NCI-H2081 (cell line): ENCODE data around the gene BPIFB1.

Experiments used
- DNase-seq, 2 experiments: peaks; one replicate each; lab custom pipeline; 2025; lab: John Stamatoyannopoulos, UW

Gene BPIFB1

DNA sequence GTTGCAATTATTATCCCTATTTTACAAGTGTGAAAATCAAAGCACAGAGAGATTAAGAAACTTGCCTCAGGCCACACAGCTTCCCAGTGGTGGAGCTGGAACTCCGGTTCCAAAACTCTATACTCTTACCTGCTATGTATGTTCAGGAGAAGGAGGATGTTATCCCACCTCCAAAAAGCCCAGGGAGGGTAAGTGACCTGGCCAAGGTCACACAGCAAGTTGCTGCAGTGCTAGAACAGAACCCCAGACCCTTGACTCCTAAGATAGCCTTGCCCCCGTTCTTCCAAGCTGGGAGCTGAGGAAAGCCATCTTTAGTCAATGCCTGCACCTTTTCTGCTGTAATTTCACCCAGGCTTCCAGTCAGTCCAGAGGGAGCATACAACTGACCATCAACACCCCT, 42.3 kb downstream of the BPIFB1 start:
- no peak for DNase-seq

DNA sequence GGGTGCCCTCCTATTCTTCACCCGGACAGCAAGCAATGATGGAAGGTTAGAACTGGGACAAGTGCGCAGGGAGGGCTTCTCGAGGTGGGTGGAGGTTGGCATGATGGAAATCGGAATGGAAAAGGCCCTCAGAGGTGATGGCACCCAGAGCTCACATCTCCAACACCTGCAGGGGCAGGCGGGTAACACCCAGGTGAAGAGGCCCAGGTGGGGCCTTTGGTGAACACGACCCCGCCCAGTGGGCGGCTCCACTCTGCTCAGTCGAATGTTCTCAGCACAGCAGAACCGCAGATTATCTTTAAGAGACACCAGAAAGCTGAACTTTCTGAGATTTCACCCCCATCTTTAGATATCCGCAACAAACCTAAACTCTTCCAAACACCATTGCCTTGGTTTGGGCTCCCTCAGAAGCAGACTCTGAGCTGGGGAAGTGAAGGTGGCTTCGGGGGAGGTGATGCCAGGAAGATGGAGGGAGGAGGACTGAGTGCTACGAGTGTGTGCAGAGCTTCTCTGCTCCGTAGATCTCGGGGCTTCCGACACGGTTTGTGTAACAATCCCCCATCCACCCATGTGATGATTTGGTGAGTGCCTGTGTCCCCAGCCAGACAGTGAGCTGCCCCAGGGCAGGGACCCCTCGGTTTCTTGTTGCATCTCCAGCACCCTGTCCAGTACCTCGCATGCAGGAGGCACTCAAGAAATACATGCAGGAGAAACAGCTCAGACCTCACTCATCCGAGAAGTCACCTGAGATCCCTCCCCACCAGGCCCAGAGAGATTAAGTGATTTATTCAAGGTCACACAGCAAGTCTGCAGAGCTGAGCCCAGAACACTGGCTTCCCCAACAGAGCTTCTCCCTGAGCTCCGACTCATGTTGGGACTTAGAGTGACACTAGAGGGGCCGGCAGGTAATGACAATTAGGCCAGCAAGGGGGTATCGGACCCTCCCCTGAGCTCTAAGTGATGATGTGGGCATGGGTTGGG, 45.4 kb downstream of the BPIFB1 start:
- DNase-seq, result no peak

DNA sequence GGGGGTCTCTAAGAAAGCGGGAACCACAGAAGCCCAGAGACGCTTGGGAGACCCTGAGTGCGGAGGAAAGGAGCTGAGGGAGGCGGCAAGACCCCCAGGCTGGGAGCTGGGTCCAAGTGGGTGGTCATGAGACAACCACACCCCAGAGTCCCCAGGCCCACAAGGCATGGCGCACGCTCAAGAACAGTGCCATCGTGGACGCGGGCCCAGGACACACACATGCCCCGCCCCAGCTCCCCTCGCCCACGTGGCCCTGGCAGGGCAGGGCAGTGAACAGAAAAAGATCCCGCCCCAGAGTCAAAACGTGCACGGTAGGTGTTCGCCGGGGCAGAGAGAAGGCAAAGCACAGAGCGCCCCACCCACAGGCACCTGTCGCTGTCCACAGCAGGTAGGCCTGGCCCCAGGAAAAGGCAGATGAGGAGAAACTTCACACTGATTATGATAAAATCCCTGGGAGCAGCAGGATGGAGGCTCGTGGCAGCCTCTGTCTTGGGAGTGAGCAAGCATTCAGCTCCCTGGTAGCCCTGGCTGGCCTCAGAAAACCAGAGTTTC, 50.0 kb downstream of the BPIFB1 start:
- DNase-seq, result no peak

DNA sequence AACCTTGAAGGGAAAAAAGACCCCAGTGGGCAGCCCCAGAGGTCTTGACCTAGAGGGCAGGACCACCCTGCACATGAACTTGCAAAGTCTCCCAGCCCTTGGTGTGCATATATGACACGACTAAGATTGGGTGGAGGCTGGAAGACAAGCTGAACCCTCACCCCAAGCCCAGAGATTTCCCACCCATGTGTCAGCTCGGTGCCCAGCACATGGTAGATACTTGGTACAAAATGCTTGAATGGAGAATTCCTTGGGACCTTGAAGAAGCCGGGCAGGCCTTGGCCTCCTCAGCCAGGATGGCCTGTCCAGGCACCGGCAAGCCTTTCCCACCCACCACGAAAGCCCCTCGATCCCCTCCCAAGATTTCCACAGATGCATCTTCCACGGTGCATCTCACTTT, 50.6 kb downstream of the BPIFB1 start:
- no peak for DNase-seq

DNA sequence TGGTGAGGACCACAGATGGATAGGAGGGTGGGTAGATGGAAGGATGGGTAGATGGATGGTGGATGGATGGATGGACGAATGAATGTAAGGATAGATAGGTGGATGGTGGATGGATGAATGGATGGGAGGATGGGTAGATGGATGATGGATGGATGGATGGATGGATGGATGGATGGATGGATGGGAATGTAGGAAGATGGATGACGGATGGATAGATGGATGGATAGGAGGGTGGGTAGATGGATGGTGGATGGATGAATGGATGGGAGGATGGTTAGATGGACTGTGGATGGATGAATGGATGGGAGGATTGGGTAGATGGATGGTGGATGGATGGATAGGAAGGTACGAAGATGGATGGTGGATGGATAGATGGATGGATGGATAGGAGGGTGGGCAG, 51.1 kb downstream of the BPIFB1 start:
- no peak for DNase-seq

DNA sequence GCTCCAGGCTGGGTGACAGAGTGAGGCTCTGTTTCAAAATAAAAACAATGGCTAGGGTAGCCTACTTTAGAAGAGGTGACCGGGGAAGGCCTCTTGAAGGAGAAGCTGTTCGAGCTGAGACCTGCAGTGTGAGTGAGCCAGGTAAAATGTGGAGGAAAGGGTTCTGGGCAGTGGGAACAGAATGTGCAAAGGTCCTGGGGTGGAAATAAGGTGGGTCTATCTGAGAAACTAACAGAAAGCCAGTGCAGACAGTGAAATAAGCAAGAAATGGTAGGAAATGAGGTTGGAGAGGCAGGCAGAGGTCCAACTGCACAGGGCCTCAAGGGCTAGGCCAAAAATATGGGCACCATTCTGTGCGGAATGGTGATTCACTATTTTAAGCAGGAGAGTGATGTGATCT, 53.4 kb downstream of the BPIFB1 start:
- DNase-seq, result no peak

DNA sequence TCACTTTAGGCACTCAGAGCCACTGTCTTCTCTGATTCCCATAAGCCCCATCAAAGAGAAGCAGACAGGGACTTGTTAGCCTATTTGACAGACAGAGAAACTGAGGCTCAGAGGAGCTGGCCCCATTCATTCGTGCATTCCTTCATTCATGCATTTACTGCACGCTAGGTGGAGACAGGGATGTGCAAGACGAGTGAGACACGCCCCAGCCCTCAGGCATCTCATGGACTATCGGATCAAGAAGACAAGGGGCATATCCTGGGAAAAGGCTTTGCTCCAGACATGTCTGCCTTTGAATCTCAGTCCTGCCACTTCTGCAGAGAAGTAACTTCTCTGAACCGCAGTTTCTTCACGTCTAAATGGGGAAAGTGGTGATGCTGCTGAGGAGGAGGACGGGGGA, 54.1 kb downstream of the BPIFB1 start:
- DNase-seq, result no peak

DNA sequence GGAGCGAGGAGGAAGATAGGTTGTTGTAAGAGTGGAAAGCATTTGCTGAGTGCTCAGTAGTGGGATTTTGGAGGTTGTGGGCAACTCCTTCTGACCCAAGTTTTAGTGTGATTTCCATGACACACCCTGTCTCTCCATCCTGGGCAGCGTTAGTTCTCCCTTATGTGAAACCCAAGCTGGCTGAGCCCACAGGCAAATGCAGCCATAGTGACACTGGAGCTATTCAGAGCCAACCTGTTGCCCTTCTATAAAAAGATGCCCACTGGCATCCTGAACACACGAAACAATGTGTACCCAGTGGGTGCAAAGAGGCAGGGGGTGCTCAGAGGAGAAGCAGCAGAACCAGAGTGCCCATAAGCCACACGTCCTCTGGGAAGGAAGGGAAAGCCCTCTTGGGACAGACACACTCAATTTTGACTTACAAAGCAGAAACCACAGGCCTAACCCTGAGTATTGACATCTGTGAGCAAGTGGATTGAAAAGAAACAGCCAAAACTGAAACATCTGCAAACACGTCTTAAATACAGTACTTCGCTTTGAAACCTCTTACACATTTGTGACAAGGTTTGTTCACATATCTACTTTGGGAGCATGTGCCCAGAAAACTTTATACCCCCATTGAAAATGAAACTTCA, 54.6 kb downstream of the BPIFB1 start:
- no peak for DNase-seq

DNA sequence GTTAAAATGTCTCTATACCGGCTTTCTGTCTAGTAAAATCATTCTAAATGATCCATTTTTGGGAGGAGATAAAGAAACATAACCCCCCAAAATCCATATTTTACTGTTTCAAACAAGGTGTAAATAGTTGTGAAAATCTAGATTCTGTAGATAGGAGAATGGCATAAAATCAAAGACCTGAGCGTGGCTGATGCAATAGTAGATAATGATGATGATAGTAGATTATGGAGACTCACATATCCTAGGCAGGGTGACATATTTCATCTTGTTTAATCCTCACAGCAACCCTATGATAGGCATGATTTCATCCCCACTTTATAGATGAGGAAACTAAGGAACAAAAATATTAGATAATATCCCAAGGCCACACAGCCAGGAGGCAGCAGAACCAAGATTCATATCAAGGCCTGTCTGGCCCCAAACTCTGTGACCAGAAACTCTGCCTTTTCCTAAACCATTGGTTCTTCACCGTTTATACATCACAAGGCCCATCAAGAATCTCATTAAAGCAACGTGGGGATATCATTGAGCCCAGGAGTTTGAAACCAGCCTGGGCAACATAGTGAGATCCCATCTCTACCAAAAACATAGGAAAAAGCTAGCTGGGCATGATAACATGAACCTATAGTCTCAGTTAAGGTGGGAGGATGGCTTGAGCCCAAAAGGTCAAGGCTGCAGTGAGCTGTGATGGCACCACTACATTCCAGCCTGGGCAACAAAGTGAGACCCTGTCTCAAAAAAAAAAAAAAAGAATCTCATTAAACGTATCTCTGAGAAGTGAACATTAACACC, 55.6 kb downstream of the BPIFB1 start:
- DNase-seq, result no peak

DNA sequence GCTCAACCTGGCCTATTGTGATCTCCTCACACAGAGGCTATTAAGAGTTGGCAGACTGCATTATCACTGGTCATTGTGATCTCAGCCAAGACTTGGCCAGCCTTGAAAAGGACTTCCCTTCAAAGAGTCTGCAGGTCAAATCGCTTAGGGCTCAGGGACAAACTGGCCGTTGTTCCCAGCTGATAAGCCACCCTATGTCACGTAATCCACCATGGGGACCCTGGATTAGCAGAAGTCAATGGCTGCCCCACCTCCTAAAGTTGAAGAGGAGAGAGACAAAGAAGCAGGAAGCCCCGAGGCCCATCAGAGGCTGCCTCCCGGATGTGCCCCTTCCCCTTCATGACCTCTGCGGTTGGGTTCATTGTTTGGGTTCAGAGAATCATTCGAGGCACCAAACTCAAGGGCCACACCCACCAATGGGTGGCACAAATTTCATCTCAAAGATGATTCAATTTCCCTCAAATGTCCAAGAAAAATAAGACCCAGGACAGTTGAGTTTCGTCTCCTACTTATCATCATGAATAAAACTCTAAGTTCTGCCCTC, 56.6 kb downstream of the BPIFB1 start:
- DNase-seq, result no peak

DNA sequence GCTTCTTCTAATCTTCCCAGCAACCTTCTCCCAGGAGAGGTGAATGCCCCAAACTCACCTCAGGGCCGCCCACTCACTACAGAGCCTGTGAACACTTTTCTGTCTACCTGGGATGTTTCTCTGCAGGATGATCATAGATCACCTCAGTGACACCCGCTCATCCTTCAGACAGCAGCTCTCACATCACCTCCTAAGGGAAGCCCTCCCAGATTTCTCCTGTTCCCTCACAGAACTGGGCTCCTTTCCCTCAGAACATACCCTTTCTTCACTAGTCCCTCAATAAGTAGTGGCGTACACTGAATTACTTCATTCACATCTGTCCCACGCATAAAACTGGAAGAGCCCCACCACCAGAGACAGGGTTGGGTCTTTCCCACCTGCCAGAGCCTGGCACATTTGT, 60.5 kb downstream of the BPIFB1 start:
- DNase-seq, result no peak

DNA sequence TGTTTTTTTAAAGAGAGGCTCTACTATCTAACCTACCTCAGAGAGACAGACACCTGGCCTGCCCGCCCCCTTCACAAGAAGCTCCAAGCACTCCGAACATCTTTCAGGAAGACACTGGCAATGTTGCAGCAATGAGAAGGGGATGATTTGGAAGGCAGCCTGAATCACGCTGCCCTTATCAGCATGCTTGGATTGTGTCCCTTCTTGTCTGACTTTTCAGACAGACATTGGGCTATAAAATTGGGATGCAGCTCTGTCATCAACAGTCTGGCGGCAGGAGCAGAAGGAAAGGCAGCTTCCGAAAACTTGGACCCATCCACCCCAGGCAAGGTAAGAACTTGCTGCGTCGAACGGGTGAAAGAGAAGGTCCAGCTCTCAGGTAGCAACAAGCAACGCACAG, 62.3 kb downstream of the BPIFB1 start:
- DNase-seq, result no peak

DNA sequence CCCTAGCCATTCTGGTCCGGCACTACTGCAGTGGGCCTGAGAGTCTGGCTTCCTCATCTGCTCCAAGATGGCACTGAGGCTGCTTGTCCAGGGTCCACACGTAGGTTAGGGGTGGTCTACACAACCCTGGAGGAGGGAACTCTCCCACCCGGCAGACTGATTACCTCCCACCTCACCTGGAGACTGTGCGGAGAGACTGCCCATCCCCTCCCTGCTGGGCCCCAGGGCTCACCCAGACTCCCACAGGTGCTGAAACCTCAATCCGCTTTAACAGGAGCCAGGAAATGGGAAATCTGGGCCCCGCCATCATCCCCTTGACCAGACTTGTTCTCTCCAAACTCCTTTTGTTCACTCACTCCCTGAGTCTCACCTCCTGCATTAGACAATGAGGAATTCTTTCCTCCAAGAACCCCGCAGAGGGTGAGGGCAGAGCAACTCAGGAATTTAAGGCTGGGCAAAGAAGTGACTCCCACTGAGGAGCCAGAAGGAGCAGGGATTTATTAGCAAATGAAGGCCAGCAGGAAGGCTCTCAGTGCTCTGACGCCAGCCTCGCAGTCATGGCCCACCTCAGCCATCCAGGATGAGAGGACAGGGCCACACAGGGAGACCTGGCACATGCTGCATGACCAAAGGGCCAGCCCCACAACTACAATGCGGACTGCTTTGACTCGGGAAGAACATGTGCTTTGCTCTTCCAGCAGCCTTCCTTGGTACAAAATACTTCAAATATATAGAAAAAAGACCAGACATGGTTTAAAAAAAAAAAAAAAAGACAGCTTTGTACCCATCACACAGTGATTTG, 65.3 kb downstream of the BPIFB1 start:
- DNase-seq, result no peak

DNA sequence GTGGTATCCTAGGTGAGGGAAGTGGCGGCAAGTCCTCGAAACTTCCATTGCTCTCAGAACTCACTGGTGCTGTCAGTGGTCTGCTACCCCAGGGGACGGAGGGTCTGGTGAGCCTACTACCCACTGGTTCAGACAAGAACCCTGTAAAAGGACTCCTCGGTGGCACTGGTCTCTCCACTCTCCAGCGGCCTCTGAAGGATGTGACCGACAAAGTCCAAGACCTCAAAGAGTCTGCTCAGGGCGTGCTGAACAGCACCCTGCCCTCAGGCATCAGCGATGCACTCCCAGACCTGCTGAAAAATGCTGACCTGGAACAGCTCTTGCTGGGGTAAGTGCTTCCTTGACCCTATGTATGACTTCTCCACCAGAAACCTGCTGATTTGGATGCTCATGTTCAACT, 66.5 kb downstream of the BPIFB1 start:
- DNase-seq, result no peak

DNA sequence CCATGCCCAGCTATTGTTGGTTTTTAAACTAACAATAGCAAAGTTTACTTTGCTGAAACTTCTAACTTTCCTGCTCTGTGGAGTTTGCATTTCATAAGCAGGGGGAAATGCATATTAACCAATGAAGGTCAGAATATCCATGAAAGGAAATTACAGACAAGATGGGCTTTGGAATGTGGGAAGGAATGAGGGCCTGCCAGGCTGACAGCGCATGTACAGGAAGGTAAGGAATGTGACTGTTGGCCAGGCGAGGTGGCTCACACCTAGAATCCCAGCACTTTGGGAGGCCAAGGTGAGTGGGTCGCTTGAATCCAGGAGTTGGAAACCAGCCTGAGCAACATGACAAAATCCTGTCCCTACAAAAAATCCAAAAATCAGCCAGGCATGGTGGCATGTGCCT, 68.7 kb downstream of the BPIFB1 start:
- DNase-seq, result no peak

DNA sequence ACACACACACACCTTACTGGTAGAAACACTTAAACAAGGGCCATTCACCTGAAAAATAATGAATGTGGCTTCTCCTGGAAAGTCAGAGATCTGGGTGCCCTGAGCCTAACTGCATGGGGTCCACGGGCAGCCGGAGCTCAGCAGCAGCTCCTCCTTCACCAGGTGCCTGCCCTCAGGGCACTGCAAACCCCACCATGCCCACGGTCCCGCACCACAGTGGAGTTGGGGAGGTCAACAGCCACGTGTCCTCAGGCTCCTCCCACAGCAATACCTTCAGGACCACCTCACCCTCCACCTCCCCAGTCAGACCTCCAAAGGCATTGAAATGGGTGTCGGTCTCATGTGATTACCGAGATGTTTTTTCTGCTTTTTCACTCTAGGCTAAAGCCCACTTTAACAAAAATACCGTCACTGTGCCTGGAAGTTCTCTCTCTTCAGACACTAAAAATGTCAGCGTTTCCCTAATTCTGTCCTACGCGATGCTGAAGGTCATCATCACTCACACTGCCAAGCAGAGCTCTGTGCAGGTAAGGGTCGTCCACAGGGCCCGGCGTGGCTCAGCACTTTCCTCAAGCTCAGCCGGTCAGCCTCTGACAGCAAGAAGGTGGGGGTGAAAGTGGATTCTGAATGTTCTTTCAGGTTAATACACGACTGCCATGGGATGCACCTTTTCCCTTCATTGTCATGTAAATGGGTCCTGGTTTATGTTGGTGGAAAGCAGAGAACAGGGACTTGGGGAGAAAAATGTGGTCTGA, 69.4 kb downstream of the BPIFB1 start:
- DNase-seq, result no peak

DNA sequence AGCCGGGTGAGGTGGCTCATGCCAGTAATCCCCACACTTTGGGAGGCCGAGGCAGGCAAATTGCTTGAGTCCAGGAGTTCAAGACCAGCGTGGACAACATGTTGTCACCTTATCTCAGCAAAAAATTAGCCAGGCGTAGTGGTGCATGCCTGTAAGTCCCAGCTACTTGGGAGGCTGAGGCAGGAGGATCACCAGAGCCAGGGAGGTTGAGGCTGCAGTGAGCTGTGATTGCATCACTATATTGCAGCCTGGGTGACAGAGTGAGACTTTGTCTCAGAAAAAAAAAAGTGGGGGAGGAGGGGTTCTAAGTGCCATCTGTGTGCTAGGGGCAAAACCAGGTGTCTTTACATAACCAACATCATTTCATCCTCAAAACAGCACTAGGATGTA, 70.0 kb downstream of the BPIFB1 start:
- DNase-seq, result no peak
